Colonic mucosa (tissue), 4 donors: ENCODE results near the gene SP100. TPM values are rescaled to one million over a fixed set of nuclear protein-coding genes. Genes with fewer than 3 reads are reported as not detected.
"Not testable (repeated sequence)": the region's sequence is repeated elsewhere in the genome, so short reads cannot be mapped to it uniquely, and the experiment has no call there.

Experiments
- DNase-seq: peaks from one replicate; pipeline ENCODE4 v3.0.0-alpha.2; 2020
- H3K27ac ChIP-seq: fragments of 200-600 bp; one replicate; pipeline ENCODE4 v1.8.0; 2021
- H3K27me3 ChIP-seq: fragments of 200-600 bp; one replicate; pipeline ENCODE4 v1.8.0; 2021
- H3K36me3 ChIP-seq: fragments of 200-600 bp; one replicate; pipeline ENCODE4 v1.8.0; 2021
- H3K4me1 ChIP-seq: fragments of 200-600 bp; one replicate; pipeline ENCODE4 v1.8.0; 2021; ENCODE audit warnings: mild to moderate bottlenecking
- H3K4me3 ChIP-seq: fragments of 200-600 bp; one replicate; pipeline ENCODE4 v1.8.0; 2021
- H3K9ac ChIP-seq, 2 donors: one replicate each; pipeline ENCODE4 v1.7.0; 2013; ENCODE audit warnings: control low read depth in 2 of 2, low read depth in 2 of 2, low read length in 2 of 2
- H3K9me3 ChIP-seq: fragments of 200-600 bp; one replicate; pipeline ENCODE4 v1.8.0; 2021
- intact Hi-C: fragments of 100-400 bp; cut with DNase I; formaldehyde crosslinking; loops from one replicate; pipeline ENCODE4 v1.14.1; 2022
- total RNA-seq, 2 donors: library from RNA; stranded (reverse); fragmentation: NEBNext Ultra II Directional in 1 of 2; extraction: Animal tissue kit (Norgen Biotek cat#: 25700) in 1 of 2; gene quantifications; one replicate each; pipeline ENCODE4 v1.2.1, GENCODE V29; 2021
- TF ChIP-seq, protein P1 (sequence below): fragments of 200-600 bp; IDR thresholded peaks from one replicate; pipeline ENCODE4 v1.8.0; 2022; ENCODE audit warnings: antibody characterized with exemption, mild to moderate bottlenecking
- donor health status: healthy.
- donor health status: DM: no; HTN: no; CAD: no.
- donor health status: DM: no; HTN: no; CAD: no.

The SP100 gene
- total RNA-seq, 2 donors from 2014 or later = 35.7 to 53.6 TPM

DNA sequence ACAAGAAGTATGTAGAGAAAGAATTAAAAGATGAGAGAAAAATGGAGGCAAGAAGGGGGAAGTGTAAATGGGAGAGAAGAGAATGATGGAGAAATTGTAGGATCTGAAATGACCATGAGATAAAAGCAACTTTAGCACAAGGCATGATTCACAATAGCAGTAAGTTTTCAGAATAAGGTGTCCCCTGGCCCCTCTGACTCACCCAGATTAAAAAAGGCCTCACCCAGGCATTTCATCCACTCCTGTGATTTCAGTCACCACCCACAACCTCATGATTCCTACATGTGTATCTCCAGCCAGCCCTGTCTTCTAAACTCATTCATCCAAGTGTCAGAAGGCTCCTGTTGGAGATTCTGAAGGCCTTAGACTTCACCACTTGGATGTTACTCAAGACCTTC is 56.6 kb downstream of the SP100 start:
- DNase-seq = no peak
- Histone ChIP-seq H3K4me1 (no peaks in the 10 kb centered on the region), H3K9me3 (no peaks in the 10 kb centered on the region), H3K36me3 (no peaks in the 10 kb centered on the region), H3K27me3 (no peaks in the 10 kb centered on the region), H3K4me3 (no peak overlapping the region), H3K27ac (no peak overlapping the region), H3K9ac (no peak overlapping the region)
- TF ChIP-seq, protein P1, sequence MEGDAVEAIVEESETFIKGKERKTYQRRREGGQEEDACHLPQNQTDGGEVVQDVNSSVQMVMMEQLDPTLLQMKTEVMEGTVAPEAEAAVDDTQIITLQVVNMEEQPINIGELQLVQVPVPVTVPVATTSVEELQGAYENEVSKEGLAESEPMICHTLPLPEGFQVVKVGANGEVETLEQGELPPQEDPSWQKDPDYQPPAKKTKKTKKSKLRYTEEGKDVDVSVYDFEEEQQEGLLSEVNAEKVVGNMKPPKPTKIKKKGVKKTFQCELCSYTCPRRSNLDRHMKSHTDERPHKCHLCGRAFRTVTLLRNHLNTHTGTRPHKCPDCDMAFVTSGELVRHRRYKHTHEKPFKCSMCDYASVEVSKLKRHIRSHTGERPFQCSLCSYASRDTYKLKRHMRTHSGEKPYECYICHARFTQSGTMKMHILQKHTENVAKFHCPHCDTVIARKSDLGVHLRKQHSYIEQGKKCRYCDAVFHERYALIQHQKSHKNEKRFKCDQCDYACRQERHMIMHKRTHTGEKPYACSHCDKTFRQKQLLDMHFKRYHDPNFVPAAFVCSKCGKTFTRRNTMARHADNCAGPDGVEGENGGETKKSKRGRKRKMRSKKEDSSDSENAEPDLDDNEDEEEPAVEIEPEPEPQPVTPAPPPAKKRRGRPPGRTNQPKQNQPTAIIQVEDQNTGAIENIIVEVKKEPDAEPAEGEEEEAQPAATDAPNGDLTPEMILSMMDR = no peak
- intact Hi-C loops = no loop called here

DNA sequence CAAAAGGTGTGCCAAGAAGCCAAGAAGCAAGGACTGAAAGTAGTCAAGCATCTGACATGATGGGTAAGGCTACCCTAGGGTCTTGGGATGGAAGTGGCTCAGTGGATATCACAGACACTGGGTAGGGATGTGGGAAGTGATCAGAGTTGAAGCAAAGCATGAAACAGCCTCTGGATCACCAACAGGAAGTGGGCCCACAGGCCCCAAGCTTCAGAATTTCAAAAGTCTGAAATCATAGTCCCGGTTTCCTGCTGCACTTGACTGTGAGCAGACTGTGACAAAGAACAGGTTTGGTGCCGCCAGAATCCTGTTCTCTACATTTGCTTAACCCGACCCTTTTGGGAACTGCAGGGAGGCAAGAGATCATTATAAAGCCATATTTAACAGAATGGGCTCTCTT is 57.4 kb downstream of the SP100 start:
- no peak overlapping the region for H3K9ac ChIP-seq

DNA sequence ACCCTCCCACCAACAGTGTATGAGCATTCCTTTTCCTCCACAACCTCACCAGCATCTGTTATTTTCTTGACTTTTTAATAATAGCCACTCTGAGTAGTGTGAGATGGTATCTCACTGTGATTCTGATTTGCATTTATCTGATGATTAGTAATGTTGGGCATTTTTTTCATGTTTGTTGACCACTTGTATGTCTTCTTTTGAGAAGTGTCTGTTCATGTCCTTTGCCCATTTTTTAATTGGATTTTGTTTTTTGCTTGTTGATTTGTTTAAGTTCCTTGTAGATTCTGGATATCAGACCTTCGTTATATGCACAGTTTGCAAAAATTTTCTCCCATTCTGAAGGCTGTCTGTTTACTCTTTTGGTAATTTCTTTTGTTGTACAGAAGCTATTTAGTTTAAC is 59.1 kb downstream of the SP100 start:
- TF ChIP-seq, protein P1 = no peak
- no peak overlapping the region for H3K4me3 ChIP-seq
- no peak overlapping the region for H3K27ac ChIP-seq
- no peak overlapping the region for H3K9ac ChIP-seq
- intact Hi-C loops = no loop called here
- H3K9me3 ChIP-seq = no peaks in the 10 kb centered on the region
- no peak for DNase-seq
- H3K4me1 ChIP-seq = no peaks in the 10 kb centered on the region
- H3K36me3 ChIP-seq = no peaks in the 10 kb centered on the region
- H3K27me3 ChIP-seq = no peaks in the 10 kb centered on the region

More for the DNA sequence above, 57.4 kb downstream of the SP100 start:
- H3K36me3 ChIP-seq = no peaks in the 10 kb centered on the region
- intact Hi-C loops = no loop called here
- H3K4me3 ChIP-seq = no peak overlapping the region
- TF ChIP-seq, protein P1 = no peak
- no peaks in the 10 kb centered on the region for H3K9me3 ChIP-seq
- no peaks in the 10 kb centered on the region for H3K27me3 ChIP-seq
- no peak for DNase-seq
- no peak overlapping the region for H3K27ac ChIP-seq
- no peaks in the 10 kb centered on the region for H3K4me1 ChIP-seq

DNA sequence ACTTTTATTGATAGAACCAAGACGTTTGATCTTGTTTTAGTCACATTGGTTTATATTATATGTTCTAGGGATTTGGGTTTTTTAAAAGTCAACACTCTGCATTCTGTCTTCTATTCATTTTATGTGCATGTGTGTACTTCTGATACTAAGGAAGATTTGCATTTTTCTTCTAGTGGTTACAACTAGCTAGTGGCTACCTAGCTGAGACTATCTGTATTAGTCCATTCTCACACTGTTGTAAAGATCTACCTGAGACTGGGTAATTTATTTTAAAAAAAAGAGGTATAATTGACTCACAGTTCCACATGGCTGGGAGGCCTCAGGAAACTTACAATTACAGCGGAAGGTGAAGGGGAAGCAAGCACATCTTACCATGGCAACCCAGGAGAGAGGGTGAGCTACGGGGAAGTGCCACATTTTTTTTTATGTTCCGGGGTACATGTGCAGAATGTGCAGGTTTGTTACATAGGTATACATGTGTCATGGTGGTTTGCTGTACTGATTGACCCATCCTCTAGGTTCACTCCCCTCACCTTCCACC is 69.9 kb downstream of the SP100 start:
- intact Hi-C loops = no loop called here
- Histone ChIP-seq H3K27me3 (no peaks in the 10 kb centered on the region), H3K4me1 (no peaks in the 10 kb centered on the region), H3K27ac (no peak overlapping the region), H3K4me3 (no peak overlapping the region), H3K9ac (no peak overlapping the region), H3K36me3 (no peaks in the 10 kb centered on the region), H3K9me3 (no peaks in the 10 kb centered on the region)
- TF ChIP-seq, protein P1 = no peak
- no peak for DNase-seq

DNA sequence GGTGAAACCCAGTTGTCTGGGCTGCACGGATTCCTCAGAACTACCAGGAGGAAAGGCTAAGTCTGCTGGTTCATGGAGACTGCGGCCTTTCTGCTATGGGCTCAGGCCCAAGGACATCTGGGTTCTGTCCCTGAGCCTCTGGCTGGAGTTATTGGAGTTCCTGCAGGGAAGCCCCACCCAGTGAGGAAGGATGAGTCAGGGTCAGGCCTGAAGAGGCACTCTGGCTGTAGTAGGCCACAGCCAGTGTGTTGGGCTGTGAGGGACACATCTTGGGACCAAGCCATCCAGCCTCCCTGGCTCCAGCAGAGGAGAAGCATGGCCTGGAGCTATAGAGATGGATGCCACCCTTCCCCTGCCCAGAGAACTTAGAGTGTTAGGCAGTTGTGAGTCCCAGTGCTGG is 75.2 kb downstream of the SP100 start:
- H3K9ac ChIP-seq, H3K27me3 ChIP-seq, H3K4me1 ChIP-seq, H3K36me3 ChIP-seq, H3K4me3 ChIP-seq, intact Hi-C loops, H3K9me3 ChIP-seq, H3K27ac ChIP-seq, DNase-seq: not testable (repeated sequence)

DNA sequence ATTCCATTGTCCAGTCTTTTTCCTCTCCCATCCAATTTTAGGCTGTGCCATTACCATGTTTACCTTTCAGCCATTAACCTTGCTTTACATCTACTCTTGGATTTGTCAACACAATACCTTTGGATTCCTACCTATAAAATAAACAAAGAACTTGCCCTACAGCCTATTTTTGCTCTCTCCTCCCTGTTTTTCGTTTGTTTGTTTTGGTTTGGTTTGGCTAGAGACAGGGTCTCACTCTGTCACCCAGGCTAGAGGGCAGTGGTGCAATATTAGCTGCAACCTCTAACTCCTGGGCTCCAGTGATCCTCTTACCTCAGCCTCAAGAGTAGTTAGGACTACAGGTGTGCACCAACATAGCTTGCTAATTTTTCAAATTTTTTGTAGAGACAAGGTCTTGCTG is 76.1 kb downstream of the SP100 start:
- Histone ChIP-seq H3K27me3 (no peaks in the 10 kb centered on the region), H3K27ac (no peak overlapping the region), H3K9me3 (no peaks in the 10 kb centered on the region), H3K4me1 (no peaks in the 10 kb centered on the region), H3K36me3 (no peaks in the 10 kb centered on the region), H3K9ac (no peak overlapping the region), H3K4me3 (no peak overlapping the region)
- TF ChIP-seq, protein P1 = no peak
- DNase-seq = no peak
- intact Hi-C loops = no loop called here
